OCI-LY1 (cell line): ENCODE results near the gene EXOC6B.

Source experiments
- EZH2 ChIP-seq: fragments of 200-600 bp; sonication (generic), shearing (Covaris generic); IDR thresholded peaks from 2 replicates; pipeline ENCODE4 v1.8.0; 2017; ENCODE audit warnings: borderline replicate concordance, mixed run types, mild to moderate bottlenecking, antibody characterized with exemption, low read length, moderate library complexity, mixed read lengths
- TF ChIP-seq, protein P1 (sequence below): fragments of 200-600 bp; sonication (generic), shearing (Covaris generic); IDR thresholded peaks from 2 replicates; pipeline ENCODE4 v1.5.1; 2017; ENCODE audit warnings: mild to moderate bottlenecking, antibody characterized with exemption, low read length, moderate library complexity, mixed read lengths

DNA sequence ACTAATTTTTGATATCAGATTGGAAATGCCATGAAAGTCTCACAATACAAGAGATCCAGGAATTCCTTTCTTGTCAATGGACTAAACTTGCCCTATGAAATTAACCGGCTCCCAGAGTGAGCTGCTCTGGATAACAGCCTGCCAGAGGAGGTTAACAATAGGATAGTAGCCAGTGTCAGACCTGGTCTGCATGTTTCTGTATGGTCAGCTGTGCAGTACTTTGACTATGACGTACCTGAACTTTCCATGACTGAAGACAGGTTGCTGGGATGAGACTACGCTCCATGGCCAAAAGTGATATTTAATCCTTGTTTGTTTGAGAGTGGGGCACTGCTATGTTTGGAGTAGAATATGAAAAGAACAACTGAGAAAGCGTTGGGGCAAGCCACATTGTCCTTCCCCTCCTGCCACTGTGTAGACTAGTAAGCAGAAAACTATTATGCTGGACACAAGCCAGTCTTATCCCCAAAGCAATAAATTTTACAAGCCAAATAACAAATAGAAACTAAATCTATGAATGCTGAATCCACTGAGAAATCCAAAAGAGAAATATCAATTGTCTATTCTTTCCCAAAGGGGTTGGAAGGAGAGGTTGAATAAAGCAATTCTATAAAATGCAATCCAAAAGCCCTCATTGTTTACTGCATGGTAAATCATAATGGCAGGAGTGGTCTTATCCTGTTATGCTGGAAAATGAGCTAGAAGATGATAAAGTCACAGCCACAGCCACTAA, 562.6 kb downstream of the EXOC6B start:
- TF ChIP-seq, protein P1, sequence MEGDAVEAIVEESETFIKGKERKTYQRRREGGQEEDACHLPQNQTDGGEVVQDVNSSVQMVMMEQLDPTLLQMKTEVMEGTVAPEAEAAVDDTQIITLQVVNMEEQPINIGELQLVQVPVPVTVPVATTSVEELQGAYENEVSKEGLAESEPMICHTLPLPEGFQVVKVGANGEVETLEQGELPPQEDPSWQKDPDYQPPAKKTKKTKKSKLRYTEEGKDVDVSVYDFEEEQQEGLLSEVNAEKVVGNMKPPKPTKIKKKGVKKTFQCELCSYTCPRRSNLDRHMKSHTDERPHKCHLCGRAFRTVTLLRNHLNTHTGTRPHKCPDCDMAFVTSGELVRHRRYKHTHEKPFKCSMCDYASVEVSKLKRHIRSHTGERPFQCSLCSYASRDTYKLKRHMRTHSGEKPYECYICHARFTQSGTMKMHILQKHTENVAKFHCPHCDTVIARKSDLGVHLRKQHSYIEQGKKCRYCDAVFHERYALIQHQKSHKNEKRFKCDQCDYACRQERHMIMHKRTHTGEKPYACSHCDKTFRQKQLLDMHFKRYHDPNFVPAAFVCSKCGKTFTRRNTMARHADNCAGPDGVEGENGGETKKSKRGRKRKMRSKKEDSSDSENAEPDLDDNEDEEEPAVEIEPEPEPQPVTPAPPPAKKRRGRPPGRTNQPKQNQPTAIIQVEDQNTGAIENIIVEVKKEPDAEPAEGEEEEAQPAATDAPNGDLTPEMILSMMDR: no peak
- no peak for TF ChIP-seq EZH2
